ENCODE data around the gene TPT1.
"Not testable (repeated sequence)": the region's sequence is repeated elsewhere in the genome, so short reads cannot be mapped to it uniquely, and the experiment has no call there.

TPT1 gene

GRCh38 chr13:45303866-45304265 is 37.1 kb downstream of the TPT1 start:
- no peaks in the 10 kb centered on the region for H3K36me3 Mint-ChIP-seq (ENCODE audit: low read depth)
- peaks cover 24% of the 10 kb centered on the region for H3K4me1 Mint-ChIP-seq
- no peak for DNase-seq
- H3K27me3 Mint-ChIP-seq (ENCODE audit: low read depth, poor library complexity) = peaks cover 3% of the 10 kb centered on the region
- no peak overlapping the region for H3K4me3 Mint-ChIP-seq
- TF ChIP-seq, protein P1, sequence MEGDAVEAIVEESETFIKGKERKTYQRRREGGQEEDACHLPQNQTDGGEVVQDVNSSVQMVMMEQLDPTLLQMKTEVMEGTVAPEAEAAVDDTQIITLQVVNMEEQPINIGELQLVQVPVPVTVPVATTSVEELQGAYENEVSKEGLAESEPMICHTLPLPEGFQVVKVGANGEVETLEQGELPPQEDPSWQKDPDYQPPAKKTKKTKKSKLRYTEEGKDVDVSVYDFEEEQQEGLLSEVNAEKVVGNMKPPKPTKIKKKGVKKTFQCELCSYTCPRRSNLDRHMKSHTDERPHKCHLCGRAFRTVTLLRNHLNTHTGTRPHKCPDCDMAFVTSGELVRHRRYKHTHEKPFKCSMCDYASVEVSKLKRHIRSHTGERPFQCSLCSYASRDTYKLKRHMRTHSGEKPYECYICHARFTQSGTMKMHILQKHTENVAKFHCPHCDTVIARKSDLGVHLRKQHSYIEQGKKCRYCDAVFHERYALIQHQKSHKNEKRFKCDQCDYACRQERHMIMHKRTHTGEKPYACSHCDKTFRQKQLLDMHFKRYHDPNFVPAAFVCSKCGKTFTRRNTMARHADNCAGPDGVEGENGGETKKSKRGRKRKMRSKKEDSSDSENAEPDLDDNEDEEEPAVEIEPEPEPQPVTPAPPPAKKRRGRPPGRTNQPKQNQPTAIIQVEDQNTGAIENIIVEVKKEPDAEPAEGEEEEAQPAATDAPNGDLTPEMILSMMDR (IDR thresholded peaks at IDR 0.05) = no peak
- H3K27ac Mint-ChIP-seq = no peak overlapping the region
- no peaks in the 10 kb centered on the region for H3K9me3 Mint-ChIP-seq

GRCh38 chr13:45303026-45303425 is 38.0 kb downstream of the TPT1 start:
- TF ChIP-seq, protein P1 (IDR thresholded peaks at IDR 0.05) = no peak
- no peaks in the 10 kb centered on the region for H3K9me3 Mint-ChIP-seq

DNA sequence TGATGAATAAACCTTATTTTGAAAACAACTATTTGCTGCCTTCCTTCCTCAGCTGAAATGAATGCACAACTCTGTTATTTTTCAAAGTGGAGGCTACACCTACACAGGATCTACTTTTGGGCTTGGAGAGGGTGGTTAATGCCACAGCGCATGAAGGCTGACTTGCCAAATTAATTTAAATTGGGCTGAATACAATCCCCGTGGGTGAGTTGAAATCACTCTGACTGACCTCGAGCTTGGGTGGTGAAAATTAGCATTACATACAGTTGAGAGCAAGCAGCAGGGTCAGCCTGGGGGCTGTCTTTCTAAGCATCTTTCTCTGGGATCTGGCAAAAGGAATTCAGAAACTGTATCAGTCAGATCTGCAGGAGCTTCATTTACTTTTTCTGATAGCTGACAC is 38.5 kb downstream of the TPT1 start:
- Mint-ChIP-seq H3K4me3 (no peak overlapping the region), H3K27me3 (ENCODE audit: low read depth, poor library complexity) (peaks cover 3% of the 10 kb centered on the region), H3K9me3 (no peaks in the 10 kb centered on the region), H3K27ac (no peak overlapping the region), H3K36me3 (ENCODE audit: low read depth) (no peaks in the 10 kb centered on the region), H3K4me1 (peaks cover 24% of the 10 kb centered on the region)
- TF ChIP-seq, protein P1 (IDR thresholded peaks at IDR 0.05) = no peak
- DNase-seq = no peak

More at GRCh38 chr13:45303026-45303425, 38.0 kb downstream of the TPT1 start:
- DNase-seq = no peak
- H3K36me3 Mint-ChIP-seq (ENCODE audit: low read depth) = no peaks in the 10 kb centered on the region
- no peak overlapping the region for H3K4me3 Mint-ChIP-seq
- H3K4me1 Mint-ChIP-seq = peaks cover 24% of the 10 kb centered on the region
- H3K27ac Mint-ChIP-seq = no peak overlapping the region
- H3K27me3 Mint-ChIP-seq (ENCODE audit: low read depth, poor library complexity) = peaks cover 3% of the 10 kb centered on the region

DNA sequence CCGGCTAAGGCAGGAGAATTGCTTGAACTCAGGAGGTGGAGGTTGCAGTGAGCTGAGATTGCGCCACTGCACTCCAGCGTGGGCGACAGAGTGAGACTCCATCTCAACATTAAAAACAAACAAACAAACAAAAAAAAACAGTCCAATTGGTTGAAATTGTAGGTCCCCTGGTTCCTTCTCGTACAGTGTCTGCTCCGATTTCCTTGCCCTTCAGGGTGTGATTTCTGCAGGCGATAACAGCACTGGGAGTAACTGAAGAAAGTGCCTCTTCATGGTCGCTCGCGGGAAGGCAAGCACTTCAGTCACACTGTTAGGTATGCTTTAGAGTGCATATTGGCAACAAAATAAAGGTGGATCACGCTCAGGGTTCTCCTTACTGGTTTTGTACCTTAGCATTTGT is 39.7 kb downstream of the TPT1 start:
- Mint-ChIP-seq H3K4me3 (no peak overlapping the region), H3K36me3 (ENCODE audit: low read depth) (no peaks in the 10 kb centered on the region), H3K27ac (no peak overlapping the region), H3K27me3 (ENCODE audit: low read depth, poor library complexity) (peaks cover 3% of the 10 kb centered on the region), H3K4me1 (peaks cover 24% of the 10 kb centered on the region), H3K9me3 (no peaks in the 10 kb centered on the region)
- TF ChIP-seq, protein P1 (IDR thresholded peaks at IDR 0.05) = no peak
- DNase-seq = no peak

DNA sequence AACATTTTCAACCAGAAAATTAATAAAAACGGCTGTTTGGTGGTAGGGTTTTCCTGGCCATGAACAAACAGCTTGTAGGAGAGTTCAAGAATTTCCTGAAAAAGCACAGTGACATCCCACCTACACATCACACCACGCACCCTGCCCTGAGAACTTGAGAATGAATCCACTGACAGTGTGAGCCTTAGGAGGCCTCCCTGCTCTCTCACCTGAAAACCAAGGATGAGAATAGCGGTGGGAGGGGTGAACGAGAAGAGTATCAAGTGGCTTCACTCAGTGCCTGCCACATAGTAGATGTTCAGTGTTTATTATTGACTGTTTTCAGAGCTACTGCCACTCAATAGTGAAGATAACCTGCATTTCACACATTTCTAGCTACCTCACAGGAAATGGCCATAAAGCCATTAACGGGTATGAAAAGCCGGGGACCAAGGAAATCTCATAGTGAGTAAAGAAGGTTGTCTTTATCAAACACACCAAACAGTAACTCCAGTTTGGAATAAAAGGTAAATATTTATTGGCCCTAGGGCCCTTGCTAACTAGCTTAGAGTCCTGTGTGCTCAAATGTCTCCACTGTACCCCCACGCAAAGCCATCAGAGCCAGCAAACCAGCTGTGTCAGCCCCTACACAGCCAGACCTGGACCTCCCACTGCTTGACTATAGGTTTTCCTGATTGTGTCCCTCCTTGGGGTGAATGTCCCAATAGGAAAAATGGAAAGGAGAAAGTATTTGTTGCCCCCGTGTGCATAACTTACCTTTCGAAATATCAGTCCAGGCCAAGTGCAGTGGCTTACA is 40.6 kb downstream of the TPT1 start:
- Mint-ChIP-seq H3K27ac (peak overlapping the region; percentile 17), H3K27me3 (ENCODE audit: low read depth, poor library complexity) (peaks cover 3% of the 10 kb centered on the region), H3K36me3 (ENCODE audit: low read depth) (no peaks in the 10 kb centered on the region), H3K9me3 (no peaks in the 10 kb centered on the region), H3K4me3 (no peak overlapping the region), H3K4me1 (peaks cover 24% of the 10 kb centered on the region)
- TF ChIP-seq, protein P1 (IDR thresholded peaks at IDR 0.05) = no peak
- DNase-seq = no peak

GRCh38 chr13:45299194-45299593 is 41.8 kb downstream of the TPT1 start:
- DNase-seq = no peak
- H3K4me3 Mint-ChIP-seq = no peak overlapping the region
- H3K4me1 Mint-ChIP-seq = peaks cover 24% of the 10 kb centered on the region
- TF ChIP-seq, protein P1 (IDR thresholded peaks at IDR 0.05) = no peak
- peaks cover 3% of the 10 kb centered on the region for H3K27me3 Mint-ChIP-seq (ENCODE audit: low read depth, poor library complexity)
- no peaks in the 10 kb centered on the region for H3K9me3 Mint-ChIP-seq
- no peaks in the 10 kb centered on the region for H3K36me3 Mint-ChIP-seq (ENCODE audit: low read depth)
- H3K27ac Mint-ChIP-seq = no peak overlapping the region

- H3K9me3 Mint-ChIP-seq; H3K36me3 Mint-ChIP-seq (ENCODE audit: low read depth); DNase-seq; H3K27me3 Mint-ChIP-seq (ENCODE audit: low read depth, poor library complexity); H3K27ac Mint-ChIP-seq; H3K4me3 Mint-ChIP-seq: not testable (repeated sequence)
- peaks cover 24% of the 10 kb centered on the region for H3K4me1 Mint-ChIP-seq
Observed at GRCh38 chr13:45298550-45298949, 42.4 kb downstream of the TPT1 start.

All from nephron progenitor cell (in vitro differentiated cells).